K562 (cell line): ENCODE results near the gene MEA1. TPM values are rescaled to one million over a fixed set of nuclear protein-coding genes. Genes with fewer than 3 reads are reported as not detected.

Source experiments
- ARHGAP35 ChIP-seq: fragments of 450-650 bp; IDR thresholded peaks from 2 replicates; pipeline ENCODE4 v1.6.1; 2018; ENCODE audit not compliant: partially characterized antibody
- CSDE1 ChIP-seq, 2 experiments: fragments of 450-650 bp; IDR thresholded peaks; 2 replicates each; pipeline ENCODE4 v1.6.1; 2016; ENCODE audit warnings: mild to moderate bottlenecking in 1 of 2
- ELF1 ChIP-seq: fragments of 200-800 bp; sonication (Bioruptor generic); IDR thresholded peaks from 2 replicates; pipeline ENCODE4 v1.6.1; 2016; ENCODE audit warnings: missing genetic modification characterization, missing compliant biosample characterization
- ETV6 ChIP-seq, 3 experiments: fragments of 150-350 bp in 1 of 3; sonication (generic) in 1 of 3; formaldehyde crosslinking in 1 of 3; IDR thresholded peaks; 2 replicates each; pipeline versions ENCODE4 v1.6.1 to v1.8.0; 2014 to 2022; ENCODE audit warnings: borderline replicate concordance in 2 of 3, low read depth in 2 of 3, antibody characterized with exemption in 1 of 3, low read length in 1 of 3, mild to moderate bottlenecking in 1 of 3, missing genetic modification reagents in 1 of 3
- FOXM1 ChIP-seq, 2 experiments: fragments of 450-650 bp in 1 of 2; sonication (generic) in 1 of 2; formaldehyde crosslinking in 1 of 2; IDR thresholded peaks; 2 replicates each; pipeline versions ENCODE4 v1.6.1 to v1.9.0; 2017 to 2022; ENCODE audit warnings: low read depth in 2 of 2, mild to moderate bottlenecking in 2 of 2, missing genetic modification reagents in 1 of 2, moderate library complexity in 1 of 2
- GATAD2A ChIP-seq: fragments of 450-650 bp; IDR thresholded peaks from 2 replicates; pipeline ENCODE4 v1.6.1; 2017
- HDAC2 ChIP-seq: fragments of 450-650 bp; IDR thresholded peaks from 2 replicates; pipeline ENCODE4 v1.6.1; 2016; ENCODE audit warnings: mild to moderate bottlenecking
- KLF6 ChIP-seq: fragments of 250-450 bp; sonication (Bioruptor Pico); IDR thresholded peaks from 2 replicates; pipeline ENCODE4 v1.4.0; 2020; ENCODE audit warnings: mild to moderate bottlenecking, moderate library complexity, borderline replicate concordance
- NBN ChIP-seq: fragments of 450-650 bp; IDR thresholded peaks from 2 replicates; pipeline ENCODE4 v1.6.1; 2016; ENCODE audit warnings: low read depth, mild to moderate bottlenecking
- NR2C2 ChIP-seq, 2 experiments: fragments of 200-800 bp in 1 of 2; sonication (Bioruptor generic) in 1 of 2; sonication (generic) in 1 of 2; formaldehyde crosslinking in 1 of 2; IDR thresholded peaks; 2 replicates each; pipeline versions ENCODE4 v1.6.1 to v1.8.0; 2016 to 2022; ENCODE audit warnings: mild to moderate bottlenecking in 1 of 2, missing compliant biosample characterization in 1 of 2, missing genetic modification characterization in 1 of 2, missing genetic modification reagents in 1 of 2
- NR4A1 ChIP-seq, 2 experiments: fragments of 250-450 bp in 1 of 2; fragments of 450-650 bp in 1 of 2; sonication (Bioruptor Pico) in 1 of 2; IDR thresholded peaks; 2 replicates each; pipeline versions ENCODE4 v1.4.0 to v1.6.1; 2016 to 2020; ENCODE audit warnings: mild to moderate bottlenecking in 2 of 2, missing compliant biosample characterization in 1 of 2, missing genetic modification characterization in 1 of 2, moderate library complexity in 1 of 2
- PRMT5 ChIP-seq: sonication (generic); formaldehyde crosslinking; IDR thresholded peaks from 2 replicates; pipeline ENCODE4 v1.5.0; 2020; ENCODE audit warnings: missing genetic modification reagents
- PYGO2 ChIP-seq: fragments of 450-650 bp; IDR thresholded peaks from 2 replicates; pipeline ENCODE4 v1.6.1; 2016; ENCODE audit warnings: mild to moderate bottlenecking, missing genetic modification characterization, moderate library complexity, missing compliant biosample characterization
- SRSF1 ChIP-seq: fragments of 200-400 bp; formaldehyde crosslinking; IDR thresholded peaks from 2 replicates; pipeline ENCODE4 v1.6.1; 2017; ENCODE audit warnings: mild to moderate bottlenecking, low read depth, low read length, moderate library complexity
- U2AF2 ChIP-seq: fragments of 200-400 bp; formaldehyde crosslinking; optimal IDR thresholded peaks from 2 replicates; pipeline ENCODE3; 2017; ENCODE audit warnings: low read depth, mild to moderate bottlenecking, low read length
- ZKSCAN8 ChIP-seq: fragments of 200-800 bp; sonication (Bioruptor generic); IDR thresholded peaks from 2 replicates; pipeline ENCODE4 v1.6.1; 2016; ENCODE audit warnings: missing genetic modification characterization, missing compliant biosample characterization
- ZNF124 ChIP-seq: sonication (generic); formaldehyde crosslinking; IDR thresholded peaks from 2 replicates; pipeline ENCODE4 v1.8.1; 2022; ENCODE audit warnings: missing genetic modification reagents
- polyA plus RNA-seq, 8 experiments: library from polyadenylated mRNA; depleted of rRNA in 4 of 8; stranded (reverse) in 5 of 8; unstranded in 3 of 8; fragments of >200 nt; fragmentation: Nextera tagmentation in 2 of 8; fragmentation: Illumina TruSeq in 1 of 8; extraction: Ambion mirVana in 2 of 8; extraction: Trizol in 1 of 8; gene quantifications; 2 replicates each; pipeline versions ENCODE4 v1.2.1 to v1.2.3, GENCODE V29; 2011 to 2014; ENCODE audit warnings: inconsistent platforms in 1 of 8, missing spikeins in 1 of 8
- total RNA-seq, 7 experiments: library from RNA; depleted of rRNA in 6 of 7; stranded (reverse); fragments of >200 nt in 6 of 7; fragmentation: Illumina TruSeq in 2 of 7; extraction: Trizol in 2 of 7; gene quantifications; 2 replicates each; pipeline versions ENCODE4 v1.2.1 to v1.2.3, GENCODE V29; 2011 to 2021; ENCODE audit warnings: low replicate concordance in 1 of 7
- TF ChIP-seq, protein P1 (sequence below): fragments of 450-650 bp; formaldehyde crosslinking; IDR thresholded peaks from 2 replicates; pipeline ENCODE4 v1.4.0; 2020; ENCODE audit warnings: mild to moderate bottlenecking, mixed read lengths
- TF ChIP-seq, protein P2 (sequence below): sonication (generic); formaldehyde crosslinking; IDR thresholded peaks from 2 replicates; pipeline ENCODE4 v1.8.1; 2023; ENCODE audit warnings: mild to moderate bottlenecking, missing genetic modification reagents
- TF ChIP-seq, protein P3 (sequence below): fragments of 250-450 bp; sonication (Bioruptor Pico); IDR thresholded peaks from 2 replicates; pipeline ENCODE4 v1.8.0; 2021; ENCODE audit warnings: moderate library complexity, mild to moderate bottlenecking, inconsistent platforms
- TF ChIP-seq, protein P4 (sequence below): fragments of 250-450 bp; sonication (Bioruptor Pico); IDR thresholded peaks from 2 replicates; pipeline ENCODE4 v1.4.0; 2020; ENCODE audit warnings: mild to moderate bottlenecking

Gene MEA1
- total and polyA plus RNA-seq, 9 of the 15 experiments (the other 6 are each of a cell fraction or from before 2014, with no cell fraction given): 86.8 to 210 (median 152) TPM

DNA sequence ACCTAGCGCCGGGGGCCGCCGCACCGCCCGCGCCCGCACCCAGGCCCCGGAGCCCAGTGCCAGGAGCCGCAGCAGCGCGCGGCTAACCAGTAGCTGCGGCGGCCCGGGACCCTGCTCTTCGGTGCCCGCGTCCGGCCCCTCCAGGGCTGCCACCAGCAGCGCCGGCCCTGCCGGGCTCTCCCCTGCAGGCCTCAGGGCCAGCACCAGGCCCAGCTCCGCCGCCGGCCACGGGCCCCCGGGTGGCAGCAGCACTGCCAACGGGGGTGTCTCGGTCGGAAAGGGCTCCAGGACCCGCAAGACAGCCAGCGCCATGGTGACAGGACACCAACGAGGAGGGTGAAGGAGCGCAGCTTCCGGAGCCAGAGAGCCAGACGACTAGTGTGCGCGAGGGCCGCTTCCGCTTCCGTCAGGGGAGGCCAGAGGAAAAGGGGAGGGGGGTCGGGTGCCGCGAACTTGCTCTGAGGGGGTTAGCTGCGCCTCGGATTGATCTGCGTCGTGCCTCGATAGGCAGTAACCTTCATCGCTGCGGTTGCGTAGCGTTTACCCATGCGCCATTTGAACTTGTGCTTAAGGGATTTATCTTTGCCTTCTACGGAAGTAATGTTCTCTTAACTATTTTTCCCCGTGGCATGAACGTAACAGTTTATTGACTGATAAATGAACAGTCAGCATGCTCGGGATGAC, 34.8 kb downstream of the MEA1 start, which contains the start of gene PEX6 (continued):
- TF ChIP-seq, protein P1, sequence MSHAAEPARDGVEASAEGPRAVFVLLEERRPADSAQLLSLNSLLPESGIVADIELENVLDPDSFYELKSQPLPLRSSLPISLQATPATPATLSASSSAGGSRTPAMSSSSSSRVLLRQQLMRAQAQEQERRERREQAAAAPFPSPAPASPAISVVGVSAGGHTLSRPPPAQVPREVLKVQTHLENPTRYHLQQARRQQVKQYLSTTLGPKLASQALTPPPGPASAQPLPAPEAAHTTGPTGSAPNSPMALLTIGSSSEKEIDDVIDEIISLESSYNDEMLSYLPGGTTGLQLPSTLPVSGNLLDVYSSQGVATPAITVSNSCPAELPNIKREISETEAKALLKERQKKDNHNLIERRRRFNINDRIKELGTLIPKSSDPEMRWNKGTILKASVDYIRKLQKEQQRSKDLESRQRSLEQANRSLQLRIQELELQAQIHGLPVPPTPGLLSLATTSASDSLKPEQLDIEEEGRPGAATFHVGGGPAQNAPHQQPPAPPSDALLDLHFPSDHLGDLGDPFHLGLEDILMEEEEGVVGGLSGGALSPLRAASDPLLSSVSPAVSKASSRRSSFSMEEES (CRISPR knock-in tag): no peak
- TF ChIP-seq, protein P2, sequence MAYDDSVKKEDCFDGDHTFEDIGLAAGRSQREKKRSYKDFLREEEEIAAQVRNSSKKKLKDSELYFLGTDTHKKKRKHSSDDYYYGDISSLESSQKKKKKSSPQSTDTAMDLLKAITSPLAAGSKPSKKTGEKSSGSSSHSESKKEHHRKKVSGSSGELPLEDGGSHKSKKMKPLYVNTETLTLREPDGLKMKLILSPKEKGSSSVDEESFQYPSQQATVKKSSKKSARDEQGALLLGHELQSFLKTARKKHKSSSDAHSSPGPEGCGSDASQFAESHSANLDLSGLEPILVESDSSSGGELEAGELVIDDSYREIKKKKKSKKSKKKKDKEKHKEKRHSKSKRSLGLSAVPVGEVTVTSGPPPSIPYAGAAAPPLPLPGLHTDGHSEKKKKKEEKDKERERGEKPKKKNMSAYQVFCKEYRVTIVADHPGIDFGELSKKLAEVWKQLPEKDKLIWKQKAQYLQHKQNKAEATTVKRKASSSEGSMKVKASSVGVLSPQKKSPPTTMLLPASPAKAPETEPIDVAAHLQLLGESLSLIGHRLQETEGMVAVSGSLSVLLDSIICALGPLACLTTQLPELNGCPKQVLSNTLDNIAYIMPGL: no peak; the same call in 1 of the 2 replicates
- TF ChIP-seq GATAD2A (no peak), NR4A1 (CRISPR knock-in tag; IDR thresholded peaks at IDR 0.05) (no peak), NR4A1 (tag; IDR thresholded peaks at IDR 0.05) (no peak), FOXM1 (IDR thresholded peaks at IDR 0.05; ENCODE audit: low read depth) (peak; percentile 45; the same call in 1 of the 2 replicates), FOXM1 (CRISPR knock-in tag; IDR thresholded peaks at IDR 0.05; ENCODE audit: low read depth) (peak; percentile 51; the same call in 1 of the 2 replicates), KLF6 (CRISPR knock-in tag) (peak; percentile 39; the same call in 1 of the 2 replicates), PYGO2 (tag) (no peak), SRSF1 (no peak), NBN (peak; percentile 90), ETV6 (IDR thresholded peaks at IDR 0.05; ENCODE audit: borderline replicate concordance in 1 of 2, low read depth in 2 of 2, low read length in 1 of 2) (peak; percentile 71 to 85; a peak in 3 of 4 replicates), ETV6 (CRISPR knock-in tag; IDR thresholded peaks at IDR 0.05; ENCODE audit: borderline replicate concordance) (no peak; the same call in 1 of the 2 replicates), HDAC2 (peak; percentile 77; the same call in 1 of the 2 replicates), ZKSCAN8 (CRISPR knock-in tag) (no peak), ZNF124 (no peak), ARHGAP35 (no peak), ELF1 (tag) (peak; percentile 93), CSDE1 (IDR thresholded peaks at IDR 0.05) (no peak), U2AF2 (no peak), NR2C2 (CRISPR knock-in tag; IDR thresholded peaks at IDR 0.05) (peak; percentile 68), NR2C2 (tag; IDR thresholded peaks at IDR 0.05) (peak; percentile 88), PRMT5 (CRISPR knock-in tag) (no peak)
- TF ChIP-seq, protein P3, sequence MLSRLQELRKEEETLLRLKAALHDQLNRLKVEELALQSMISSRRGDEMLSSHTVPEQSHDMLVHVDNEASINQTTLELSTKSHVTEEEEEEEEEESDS (CRISPR knock-in tag): no peak
- TF ChIP-seq, protein P4, sequence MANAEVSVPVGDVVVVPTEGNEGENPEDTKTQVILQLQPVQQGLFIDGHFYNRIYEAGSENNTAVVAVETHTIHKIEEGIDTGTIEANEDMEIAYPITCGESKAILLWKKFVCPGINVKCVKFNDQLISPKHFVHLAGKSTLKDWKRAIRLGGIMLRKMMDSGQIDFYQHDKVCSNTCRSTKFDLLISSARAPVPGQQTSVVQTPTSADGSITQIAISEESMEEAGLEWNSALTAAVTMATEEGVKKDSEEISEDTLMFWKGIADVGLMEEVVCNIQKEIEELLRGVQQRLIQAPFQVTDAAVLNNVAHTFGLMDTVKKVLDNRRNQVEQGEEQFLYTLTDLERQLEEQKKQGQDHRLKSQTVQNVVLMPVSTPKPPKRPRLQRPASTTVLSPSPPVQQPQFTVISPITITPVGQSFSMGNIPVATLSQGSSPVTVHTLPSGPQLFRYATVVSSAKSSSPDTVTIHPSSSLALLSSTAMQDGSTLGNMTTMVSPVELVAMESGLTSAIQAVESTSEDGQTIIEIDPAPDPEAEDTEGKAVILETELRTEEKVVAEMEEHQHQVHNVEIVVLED: peak; percentile 23; the same call in 1 of the 2 replicates
